HuH-7.5 (cell line): Measurements from ENCODE around the gene B3GNT2.
"Not testable (repeated sequence)": the region's sequence is repeated elsewhere in the genome, so short reads cannot be mapped to it uniquely, and the experiment has no call there.

Experiments used
- DNase-seq: peaks from one replicate; pipeline ENCODE4 v3.0.0; 2011; ENCODE audit warnings: low spot score

The B3GNT2 gene

GRCh38 chr2:62195421-62196277 lies at the start of gene B3GNT2:
B3GNT2 (plus strand) TSS chr2:62196115; CDS start chr2:62222221, 26,106 bp downstream.
- peak; percentile 75 for DNase-seq

GRCh38 chr2:62146790-62147189 lies 49.1 kb upstream of the B3GNT2 start:
- not testable (repeated sequence) for DNase-seq

DNA sequence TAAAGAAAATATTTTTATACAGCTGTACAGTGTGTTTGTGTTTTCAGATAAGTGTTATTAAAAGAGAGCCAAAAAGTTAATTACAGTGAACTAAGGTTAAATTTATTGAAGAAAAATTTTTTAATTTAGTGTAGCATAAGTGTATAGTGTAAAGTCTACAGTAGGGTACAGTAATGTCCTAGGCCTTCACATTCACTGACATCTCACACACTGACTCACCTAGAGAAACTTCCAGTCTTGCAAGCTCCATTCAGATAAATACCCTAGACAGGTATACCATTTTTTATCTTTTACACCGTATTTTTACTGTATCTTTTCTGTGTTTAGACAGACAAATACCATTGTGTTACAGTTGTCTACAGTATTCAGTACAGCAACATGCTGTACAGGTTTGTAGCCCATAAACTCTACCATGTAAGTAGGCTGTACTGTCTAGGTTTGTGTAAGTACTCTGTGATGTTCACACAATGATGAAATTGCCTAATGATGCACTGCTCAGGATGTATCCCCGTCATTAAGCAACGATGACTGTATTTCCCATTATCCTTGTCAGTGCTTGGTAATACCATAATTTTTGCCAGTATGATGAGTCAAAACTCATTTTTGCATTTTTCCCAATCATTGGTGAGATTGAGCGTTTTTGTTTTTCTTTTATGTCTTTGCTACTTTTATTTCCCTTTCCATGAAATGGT lies 48.2 kb upstream of the B3GNT2 start:
- DNase-seq: no peak

- no peak for DNase-seq
These were observed 46.2 kb upstream of the B3GNT2 start for GRCh38 chr2:62149708-62150107.

DNA sequence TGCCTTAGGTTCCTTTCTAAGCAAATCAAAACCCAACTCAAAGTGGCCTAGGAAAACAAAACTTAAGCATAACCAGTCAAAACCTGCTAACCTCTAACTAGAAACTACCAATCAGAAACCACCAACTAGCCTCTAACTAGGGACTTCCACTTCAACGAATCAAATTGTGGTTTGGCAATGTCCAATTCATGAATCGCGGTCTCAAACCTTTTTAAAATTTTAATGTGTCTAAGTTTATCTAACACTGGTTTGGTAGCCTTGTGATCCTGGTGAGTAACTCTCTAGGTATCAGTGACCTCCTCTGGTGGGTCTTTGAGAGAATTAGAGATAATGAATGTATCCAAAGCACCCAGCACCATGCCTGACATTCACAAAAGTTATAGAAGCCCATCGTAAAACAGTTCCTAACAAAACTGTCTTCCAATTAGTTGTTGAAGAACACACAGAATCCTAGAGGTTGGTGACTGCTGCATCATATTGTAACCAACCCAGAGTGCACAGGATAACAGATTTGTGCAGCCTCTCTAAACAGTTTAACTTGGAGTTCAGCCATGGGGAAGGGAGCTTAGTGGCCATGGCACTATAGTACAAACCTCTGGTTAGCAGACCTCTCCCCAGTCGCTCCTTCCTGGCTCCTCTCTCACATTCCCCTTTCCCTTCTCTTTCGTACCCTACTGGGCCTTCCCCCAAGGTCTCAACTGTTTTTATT lies 45.2 kb upstream of the B3GNT2 start:
- DNase-seq: no peak

DNA sequence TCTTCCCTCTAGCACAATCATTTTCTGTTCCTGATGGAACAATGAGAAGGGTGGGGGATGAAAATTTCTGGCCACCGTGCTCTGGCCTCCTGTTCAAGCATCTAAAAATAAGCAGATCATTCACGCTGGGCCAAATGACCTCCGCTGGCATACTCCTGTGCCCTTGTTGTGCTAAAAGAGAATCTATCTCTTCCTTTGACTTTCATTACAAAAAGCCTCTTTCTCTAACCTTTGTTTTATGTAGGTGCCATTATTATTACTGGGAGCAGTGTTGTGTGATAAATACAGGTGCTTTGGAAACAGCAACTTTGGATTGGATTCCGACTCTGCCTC lies 44.6 kb upstream of the B3GNT2 start:
- no peak for DNase-seq

DNA sequence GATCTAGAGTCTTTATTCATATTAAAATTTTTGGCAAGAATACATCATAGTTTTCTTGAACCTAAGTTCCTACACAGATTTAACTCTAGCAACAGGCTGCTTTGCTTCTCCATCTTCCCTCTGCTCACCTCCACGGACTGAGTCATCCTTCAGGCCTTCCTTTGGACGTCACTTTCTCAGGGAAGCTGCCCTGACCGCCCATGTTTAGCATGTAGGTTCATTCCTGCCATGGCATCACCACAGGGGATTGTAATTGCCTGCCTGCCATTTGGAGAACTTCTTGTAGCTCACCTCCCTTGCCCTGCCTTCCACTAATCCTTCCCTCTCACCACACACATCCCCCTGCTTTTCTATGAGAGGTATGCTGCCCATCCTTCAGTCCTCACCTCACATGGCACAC lies 43.9 kb upstream of the B3GNT2 start:
- no peak for DNase-seq

GRCh38 chr2:62156861-62157496 lies 38.9 kb upstream of the B3GNT2 start:
- DNase-seq: no peak

DNA sequence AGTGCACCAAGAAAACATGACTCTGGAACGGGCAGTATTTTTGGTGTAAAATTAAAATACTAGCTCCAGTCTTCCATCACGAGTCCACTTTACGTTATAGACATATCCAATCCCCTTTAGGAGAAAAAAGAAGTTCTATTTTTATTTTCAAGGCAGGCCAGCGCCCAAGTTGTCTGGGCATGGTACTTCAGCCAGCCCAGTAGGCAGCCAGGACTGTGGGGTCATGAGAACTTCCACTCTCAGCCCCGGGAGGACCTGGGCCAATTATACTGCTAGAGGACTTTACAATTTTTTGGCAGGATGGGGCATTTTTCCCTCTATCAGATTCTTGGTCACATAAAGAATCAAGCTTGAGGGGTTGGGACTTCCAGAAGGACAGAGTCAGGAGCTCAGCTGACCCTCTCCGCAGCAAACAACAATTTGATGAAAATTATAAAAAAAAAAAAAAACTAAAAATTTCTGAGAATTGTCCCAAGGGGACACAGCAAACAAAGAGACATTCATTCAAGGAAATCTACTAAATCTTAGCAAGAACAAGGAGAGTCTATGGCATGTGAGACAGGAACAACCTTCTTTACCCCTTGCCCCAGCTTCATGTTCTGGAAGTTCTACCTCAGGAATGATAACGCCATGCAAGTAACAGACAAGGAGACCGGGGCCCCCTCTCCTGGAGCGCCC lies 37.3 kb upstream of the B3GNT2 start:
- DNase-seq: no peak

DNA sequence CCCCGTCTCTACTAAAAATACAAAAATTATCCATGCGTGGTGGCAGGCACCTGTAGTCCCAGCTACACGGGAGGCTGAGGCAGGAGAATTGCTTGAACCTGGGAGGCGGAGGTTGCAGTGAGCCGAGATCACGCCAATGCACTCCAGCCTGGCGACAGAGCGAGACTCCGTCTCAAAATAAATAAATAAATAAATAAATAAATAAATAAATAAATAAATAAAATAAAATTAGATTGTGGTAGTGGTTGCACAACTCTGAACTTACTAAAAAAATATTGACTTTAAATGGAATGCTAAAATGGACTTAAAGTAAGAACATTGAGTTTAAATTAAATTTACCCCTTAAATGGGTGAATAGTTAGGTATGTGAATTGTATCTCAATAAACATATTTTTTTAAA lies 35.2 kb upstream of the B3GNT2 start:
- not testable (repeated sequence) for DNase-seq

DNA sequence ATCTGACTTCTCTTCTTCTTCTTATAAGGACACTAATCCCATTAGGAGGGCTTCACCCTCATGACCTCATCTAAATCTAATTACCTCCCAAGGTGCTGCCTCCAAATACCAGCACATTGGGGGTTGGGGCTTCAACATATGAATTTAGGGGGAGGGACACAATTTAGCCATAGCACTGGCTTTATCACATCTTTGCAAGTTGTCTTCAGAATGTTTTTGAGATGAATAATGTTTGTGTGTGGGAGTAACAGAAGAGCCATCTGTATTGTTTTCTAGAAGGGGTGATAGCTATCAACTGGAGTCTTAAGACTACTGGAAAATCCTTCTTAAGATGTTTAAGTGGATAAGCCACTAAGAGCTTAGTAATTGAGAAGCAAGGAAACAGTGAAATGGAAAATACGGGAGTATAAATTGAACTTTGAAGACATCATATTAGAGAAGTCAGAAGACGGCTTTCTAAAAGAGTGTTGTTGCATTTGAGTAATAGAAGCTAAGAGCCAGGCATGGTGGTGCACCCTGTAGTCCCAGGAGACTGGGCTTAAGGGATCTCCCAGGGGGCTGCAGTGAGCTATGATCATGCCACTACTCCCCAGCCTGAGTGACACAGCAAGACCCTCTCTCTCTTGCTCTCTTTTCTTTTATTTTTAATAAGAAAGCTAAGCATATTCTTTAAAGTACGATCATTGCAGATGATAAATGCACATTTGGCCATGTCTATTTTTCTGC lies 32.6 kb upstream of the B3GNT2 start:
- DNase-seq: no peak

- DNase-seq: no peak
These were observed 32.1 kb upstream of the B3GNT2 start for GRCh38 chr2:62163834-62164233.

DNA sequence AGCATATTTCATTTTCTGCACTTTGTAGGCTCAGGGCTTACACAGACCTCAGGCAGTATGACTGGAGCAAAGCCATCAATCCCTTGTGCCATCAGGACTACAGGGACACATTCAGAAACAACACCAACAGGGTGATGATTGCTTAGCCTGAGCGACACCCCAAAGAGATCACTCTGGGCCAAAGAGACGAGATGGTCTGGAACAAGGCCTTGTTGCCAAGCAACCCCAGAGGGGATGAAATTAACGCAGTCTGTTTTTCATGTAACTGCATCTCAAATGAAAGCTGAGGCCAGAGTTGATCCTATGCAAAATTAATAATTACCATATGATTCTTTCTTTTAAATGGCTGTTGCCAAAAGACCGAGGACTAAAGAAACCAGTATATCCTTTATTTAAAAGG lies 20.2 kb upstream of the B3GNT2 start:
- no peak for DNase-seq

DNA sequence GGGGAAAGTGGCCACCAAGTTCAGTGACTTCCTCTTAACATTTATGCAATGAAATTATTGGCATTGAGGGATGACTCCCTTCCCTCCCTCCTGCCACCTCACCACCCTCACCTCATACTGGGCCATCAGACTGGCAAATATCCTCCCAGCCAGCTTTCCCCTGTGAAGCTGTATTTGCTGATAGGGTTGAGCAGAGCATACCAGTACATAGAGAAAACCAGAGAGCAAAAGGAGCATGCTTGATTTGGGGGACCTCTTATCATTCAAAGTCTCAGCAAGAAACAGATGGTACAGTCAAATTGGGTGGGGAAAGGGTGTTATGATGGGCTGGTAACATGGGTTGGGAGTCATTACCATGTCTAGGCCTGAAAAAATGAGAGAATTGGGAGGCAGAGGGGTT lies 19.1 kb upstream of the B3GNT2 start:
- DNase-seq: no peak

GRCh38 chr2:62177392-62178049 lies 18.4 kb upstream of the B3GNT2 start:
- no peak for DNase-seq

DNA sequence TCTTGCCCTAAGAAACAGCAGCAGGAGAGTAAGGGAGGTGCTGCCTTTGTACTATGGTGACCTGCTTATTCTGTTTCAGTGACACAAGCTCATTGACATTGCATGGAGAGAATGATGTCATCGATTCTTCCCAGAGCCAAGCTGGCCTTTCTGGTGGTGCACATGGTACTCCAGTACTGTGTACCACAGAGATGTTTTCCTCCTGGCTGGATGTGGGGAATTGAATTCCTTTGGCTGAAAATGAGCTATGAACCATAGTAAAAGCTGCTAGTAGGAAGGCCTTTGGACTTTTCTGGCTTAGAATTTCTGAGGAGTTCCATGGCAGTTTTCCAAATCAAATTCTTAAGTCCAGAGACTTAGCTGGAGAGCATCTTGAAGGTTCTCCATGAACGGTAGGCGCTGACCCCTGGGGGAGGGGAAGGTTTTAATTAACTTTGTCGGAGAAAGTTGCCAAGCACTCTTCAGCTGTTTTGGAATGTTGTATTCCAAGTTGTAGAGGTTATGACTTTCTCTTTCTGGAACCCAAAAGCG lies 17.1 kb upstream of the B3GNT2 start:
- no peak for DNase-seq

- no peak for DNase-seq
These were observed 14.9 kb upstream of the B3GNT2 start for GRCh38 chr2:62180975-62181374.

GRCh38 chr2:62181843-62182242 lies 14.1 kb upstream of the B3GNT2 start:
- no peak for DNase-seq

DNA sequence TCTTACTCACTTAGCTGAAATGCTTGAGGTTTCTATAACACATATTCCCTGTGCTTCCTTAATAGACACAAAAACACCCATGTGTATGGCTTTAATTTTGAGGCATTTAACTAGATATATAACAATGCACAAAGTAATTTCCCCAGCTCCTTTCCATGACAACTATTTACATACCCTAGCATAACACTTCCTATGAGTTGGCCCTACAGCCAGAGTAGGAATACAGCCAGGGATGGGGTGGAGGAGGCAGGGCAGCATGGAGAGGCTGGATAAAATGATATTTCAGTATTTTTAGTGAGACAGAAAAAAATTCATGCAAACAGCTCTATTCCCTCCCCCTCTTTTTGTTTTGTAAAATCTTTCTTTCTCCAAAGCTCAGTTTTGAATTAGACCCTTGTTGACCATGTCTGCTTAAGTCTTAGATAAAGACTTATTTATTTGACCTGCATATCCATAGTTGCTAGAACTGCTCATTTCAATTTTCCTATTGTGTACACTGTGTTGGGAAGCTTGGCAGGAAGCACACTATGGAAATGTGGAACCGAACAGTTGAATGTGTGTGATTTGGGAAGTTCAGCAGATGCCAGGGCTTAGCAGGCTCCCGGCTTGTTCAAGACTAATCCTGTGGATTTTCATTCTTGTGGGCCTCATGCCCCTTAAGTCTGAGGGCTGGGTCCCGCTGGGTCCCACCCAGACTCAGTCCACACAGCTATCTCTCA lies 11.2 kb upstream of the B3GNT2 start:
- no peak for DNase-seq
